GM12873 (cell line): ENCODE results near the gene MLH3.

Source experiments
- CTCF ChIP-seq: IDR thresholded peaks from 2 replicates; pipeline ENCODE4 v1.5.1; 2012; ENCODE audit warnings: low read depth, mild to moderate bottlenecking, moderate library complexity, low read length, control low read depth; ENCODE audit not compliant: insufficient read depth; ENCODE audit errors: missing control alignments

Gene MLH3

GRCh38 chr14:75030147-75030546 is 21.1 kb downstream of the MLH3 start:
- TF ChIP-seq CTCF, result no peak

- no peak for TF ChIP-seq CTCF
Observed at GRCh38 chr14:75025876-75026275, 25.4 kb downstream of the MLH3 start.

- no peak for TF ChIP-seq CTCF
Observed at GRCh38 chr14:75025082-75025481, 26.2 kb downstream of the MLH3 start.

GRCh38 chr14:75023108-75023507 is 28.2 kb downstream of the MLH3 start:
- no peak for TF ChIP-seq CTCF

- peak; percentile 58 for TF ChIP-seq CTCF
Observed at GRCh38 chr14:75022655-75023054, 28.6 kb downstream of the MLH3 start.

DNA sequence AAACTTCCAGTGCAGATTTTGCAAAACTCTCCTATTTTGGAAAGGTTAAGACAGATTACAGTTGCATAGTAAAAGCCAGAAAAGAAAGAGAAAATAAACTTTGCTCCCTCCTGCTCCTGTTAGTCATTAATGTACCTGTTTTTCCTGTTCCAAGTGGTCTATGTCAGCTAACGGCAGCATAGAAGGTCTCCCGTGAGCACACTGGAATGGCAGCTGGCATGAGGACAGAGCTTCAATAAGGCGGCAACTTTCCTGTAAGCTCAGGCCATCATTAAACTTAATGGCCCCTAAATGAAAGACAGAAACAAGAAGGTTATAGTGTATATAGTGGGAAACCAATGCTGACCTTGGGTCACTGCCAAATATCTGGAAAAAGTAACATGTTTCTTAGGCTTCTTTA is 32.6 kb downstream of the MLH3 start:
- TF ChIP-seq CTCF, result no peak

DNA sequence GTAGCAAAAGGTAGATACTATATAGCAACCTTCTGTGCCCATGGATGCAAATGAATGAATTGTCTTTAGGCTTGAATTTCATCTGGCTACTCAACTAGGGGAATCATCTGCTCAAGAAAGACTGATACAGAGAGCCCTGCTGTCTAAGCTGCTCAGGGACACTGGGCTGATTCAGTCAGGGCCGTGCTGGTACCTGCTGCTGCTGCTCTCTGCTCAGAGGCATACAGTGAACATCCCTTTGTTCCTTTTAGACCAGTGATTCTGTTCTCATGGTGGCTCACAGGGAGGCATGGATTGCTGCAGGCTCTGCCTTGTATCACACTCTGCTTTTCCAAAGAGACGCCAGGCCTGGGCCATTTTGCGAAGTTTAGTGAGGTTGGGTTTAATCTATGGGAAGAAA is 34.5 kb downstream of the MLH3 start:
- no peak for TF ChIP-seq CTCF
